Mesenteric fat pad (tissue), 1 donor: ENCODE measurements around the gene ACCSL. TPM values are rescaled to one million over a fixed set of nuclear protein-coding genes. Genes with fewer than 3 reads are reported as not detected.

Experiments used
- DNase-seq: peaks from one replicate; pipeline ENCODE4 v3.0.0-alpha.2; 2020; ENCODE audit warnings: low spot score
- total RNA-seq: library from RNA; stranded (reverse); fragmentation: NEBNext Ultra II Directional; extraction: Animal tissue kit (Norgen Biotek cat#: 25700); gene quantifications from one replicate; pipeline ENCODE4 v1.2.1, GENCODE V29; 2021
- donor health status: DM: yes; HTN: yes; CAD: no.

ACCSL gene
- total RNA-seq, 1 donor from 2014 or later = not detected

GRCh38 chr11:44095506-44096359 is 48.0 kb downstream of the ACCSL start, which contains the start of gene EXT2:
TSS of gene EXT2 (plus strand) at chr11:44095678. CDS start at chr11:44107713, 12,035 bp downstream.
- peak; percentile 98 for DNase-seq

- DNase-seq = no peak
These were observed 48.8 kb downstream of the ACCSL start for GRCh38 chr11:44096360-44097185.

- no peak for DNase-seq
These were observed 50.0 kb downstream of the ACCSL start for GRCh38 chr11:44097821-44098220.

GRCh38 chr11:44101098-44101497 is 53.3 kb downstream of the ACCSL start:
- DNase-seq = no peak

GRCh38 chr11:44104481-44105294 is 56.9 kb downstream of the ACCSL start:
- DNase-seq = no peak

GRCh38 chr11:44108260-44108659 is 60.5 kb downstream of the ACCSL start:
- no peak for DNase-seq

Other genes starting within 250 kb of the ACCSL start
- 31.0 TPM for gene ALKBH3, start 167.2 kb upstream of the ACCSL start, total RNA-seq
- 349 TPM for gene C11orf96, start 105.3 kb upstream of the ACCSL start, total RNA-seq
- gene ACCS, start 18.3 kb downstream of the ACCSL start, total RNA-seq = 20.4 TPM
- 54.3 TPM for gene EXT2, start 47.7 kb downstream of the ACCSL start, total RNA-seq